Vagina (tissue), 2 donors: ENCODE data around the gene RAB4A.

Experiments used
- CTCF ChIP-seq, 3 experiments: fragments of 450-650 bp in 2 of 3; fragments of 200-600 bp in 1 of 3; sonication (generic) in 1 of 3; IDR thresholded peaks; one replicate each; pipeline ENCODE4 v1.5.1; 2017 to 2019; ENCODE audit warnings: antibody characterized with exemption in 3 of 3, mild to moderate bottlenecking in 2 of 3, moderate library complexity in 2 of 3
- POLR2A ChIP-seq, 2 donors: fragments of 450-650 bp; IDR thresholded peaks; one replicate each; pipeline ENCODE4 v1.6.1; 2017; ENCODE audit warnings: antibody characterized with exemption in 2 of 2, mild to moderate bottlenecking in 2 of 2, moderate library complexity in 2 of 2
- POLR2AphosphoS5 ChIP-seq, 2 donors: sonication (generic); formaldehyde crosslinking; IDR thresholded peaks; one replicate each; pipeline ENCODE4 v1.9.0; 2017; ENCODE audit warnings: antibody characterized with exemption in 2 of 2, mild to moderate bottlenecking in 2 of 2, low read depth in 1 of 2; ENCODE audit not compliant: insufficient read depth in 1 of 2

- TF ChIP-seq CTCF (IDR thresholded peaks at IDR 0.05) (no peak), POLR2AphosphoS5 (IDR thresholded peaks at IDR 0.05; ENCODE audit: insufficient read depth in 1 of 2, low read depth in 1 of 2) (no peak), POLR2A (IDR thresholded peaks at IDR 0.05) (no peak)
These were observed 12.2 kb upstream of the RAB4A start for GRCh38 chr1:229258757-229259060.
